Loucy (cell line): ENCODE measurements around the gene UBE2G1.

Experiments
- H2AFZ ChIP-seq: fragments of 200-600 bp; sonication (generic); 2 replicates; pipeline ENCODE4 v1.6.0; 2016; ENCODE audit warnings: antibody characterized with exemption, mild to moderate bottlenecking, low read length, moderate library complexity
- H3F3A ChIP-seq: fragments of 200-600 bp; 2 replicates; pipeline ENCODE4 v1.6.0; 2016; ENCODE audit warnings: antibody characterized with exemption, low read depth, mild to moderate bottlenecking
- H3K27me3 ChIP-seq: fragments of 200-600 bp; sonication (generic); 2 replicates; pipeline ENCODE4 v1.6.1; 2014; ENCODE audit warnings: low read length, mild to moderate bottlenecking; ENCODE audit not compliant: insufficient read depth, poor library complexity, severe bottlenecking
- H3K36me3 ChIP-seq: fragments of 200-600 bp; sonication (generic); 2 replicates; pipeline ENCODE4 v1.6.1; 2016; ENCODE audit warnings: low read length; ENCODE audit not compliant: insufficient read depth
- H3K4me1 ChIP-seq: fragments of 200-600 bp; sonication (generic); 2 replicates; pipeline ENCODE4 v1.5.1; 2014; ENCODE audit warnings: low read length, mild to moderate bottlenecking; ENCODE audit not compliant: insufficient read depth, poor library complexity, severe bottlenecking
- H3K4me2 ChIP-seq: fragments of 200-600 bp; sonication (generic); 2 replicates; pipeline ENCODE4 v1.6.0; 2014; ENCODE audit warnings: antibody characterized with exemption, low read length, low read depth, mild to moderate bottlenecking; ENCODE audit not compliant: poor library complexity, severe bottlenecking
- H3K4me3 ChIP-seq: fragments of 200-600 bp; sonication (generic); 2 replicates; pipeline ENCODE4 v1.5.1; 2014; ENCODE audit warnings: low read length, mild to moderate bottlenecking, mixed read lengths; ENCODE audit not compliant: poor library complexity, severe bottlenecking
- H3K79me2 ChIP-seq: fragments of 200-600 bp; sonication (generic); 2 replicates; pipeline ENCODE4 v1.6.1; 2014; ENCODE audit warnings: low read length; ENCODE audit not compliant: insufficient read depth
- H3K9ac ChIP-seq: fragments of 200-600 bp; sonication (generic); 2 replicates; pipeline ENCODE4 v1.6.0; 2014; ENCODE audit warnings: mild to moderate bottlenecking, low read depth, low read length, moderate library complexity; ENCODE audit not compliant: poor library complexity, severe bottlenecking
- H3K9me2 ChIP-seq: fragments of 200-600 bp; sonication (generic); replicated peaks from 2 replicates; pipeline ENCODE4 v1.6.1; 2016; ENCODE audit warnings: low read depth, low read length, mixed read lengths
- H3K9me3 ChIP-seq: fragments of 200-600 bp; sonication (generic); 2 replicates; pipeline ENCODE4 v1.6.1; 2014; ENCODE audit warnings: mild to moderate bottlenecking, antibody characterized with exemption, low read length, low read depth; ENCODE audit not compliant: insufficient read depth
- H4K20me1 ChIP-seq: fragments of 200-600 bp; sonication (generic); 2 replicates; pipeline ENCODE4 v1.6.0; 2014; ENCODE audit warnings: antibody characterized with exemption, low read length, mild to moderate bottlenecking; ENCODE audit not compliant: insufficient read depth, poor library complexity, severe bottlenecking
- EZH2phosphoT487 ChIP-seq: fragments of 200-600 bp; IDR thresholded peaks from 2 replicates; pipeline ENCODE4 v1.6.1; 2018; ENCODE audit warnings: antibody characterized with exemption, mild to moderate bottlenecking, moderate library complexity, borderline replicate concordance
- TF ChIP-seq, protein P1 (sequence below): fragments of 200-600 bp; sonication (generic); conservative IDR thresholded peaks from 2 replicates; pipeline ENCODE4 v1.5.1; 2014; ENCODE audit warnings: mild to moderate bottlenecking, antibody characterized with exemption, low read length

UBE2G1 gene

GRCh38 chr17:4295686-4296085, 70.8 kb downstream of the UBE2G1 start:
- Histone ChIP-seq H3K9me2 (no peaks in the 10 kb centered on the region), H3K4me1 (no peaks in the 10 kb centered on the region), H3K27me3 (no peaks in the 10 kb centered on the region), H3K4me2 (no peak overlapping the region), H3F3A (no peaks in the 10 kb centered on the region), H3K9ac (no peak overlapping the region), H3K36me3 (peaks cover 75% of the 10 kb centered on the region; the same call in 1 of the 2 replicates), H3K79me2 (peaks cover 58% of the 10 kb centered on the region), H2AFZ (no peak overlapping the region), H3K4me3 (no peak overlapping the region), H3K9me3 (no peaks in the 10 kb centered on the region), H4K20me1 (peaks cover 18% of the 10 kb centered on the region)
- TF ChIP-seq, protein P1, sequence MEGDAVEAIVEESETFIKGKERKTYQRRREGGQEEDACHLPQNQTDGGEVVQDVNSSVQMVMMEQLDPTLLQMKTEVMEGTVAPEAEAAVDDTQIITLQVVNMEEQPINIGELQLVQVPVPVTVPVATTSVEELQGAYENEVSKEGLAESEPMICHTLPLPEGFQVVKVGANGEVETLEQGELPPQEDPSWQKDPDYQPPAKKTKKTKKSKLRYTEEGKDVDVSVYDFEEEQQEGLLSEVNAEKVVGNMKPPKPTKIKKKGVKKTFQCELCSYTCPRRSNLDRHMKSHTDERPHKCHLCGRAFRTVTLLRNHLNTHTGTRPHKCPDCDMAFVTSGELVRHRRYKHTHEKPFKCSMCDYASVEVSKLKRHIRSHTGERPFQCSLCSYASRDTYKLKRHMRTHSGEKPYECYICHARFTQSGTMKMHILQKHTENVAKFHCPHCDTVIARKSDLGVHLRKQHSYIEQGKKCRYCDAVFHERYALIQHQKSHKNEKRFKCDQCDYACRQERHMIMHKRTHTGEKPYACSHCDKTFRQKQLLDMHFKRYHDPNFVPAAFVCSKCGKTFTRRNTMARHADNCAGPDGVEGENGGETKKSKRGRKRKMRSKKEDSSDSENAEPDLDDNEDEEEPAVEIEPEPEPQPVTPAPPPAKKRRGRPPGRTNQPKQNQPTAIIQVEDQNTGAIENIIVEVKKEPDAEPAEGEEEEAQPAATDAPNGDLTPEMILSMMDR = no peak
- no peak for TF ChIP-seq EZH2phosphoT487

DNA sequence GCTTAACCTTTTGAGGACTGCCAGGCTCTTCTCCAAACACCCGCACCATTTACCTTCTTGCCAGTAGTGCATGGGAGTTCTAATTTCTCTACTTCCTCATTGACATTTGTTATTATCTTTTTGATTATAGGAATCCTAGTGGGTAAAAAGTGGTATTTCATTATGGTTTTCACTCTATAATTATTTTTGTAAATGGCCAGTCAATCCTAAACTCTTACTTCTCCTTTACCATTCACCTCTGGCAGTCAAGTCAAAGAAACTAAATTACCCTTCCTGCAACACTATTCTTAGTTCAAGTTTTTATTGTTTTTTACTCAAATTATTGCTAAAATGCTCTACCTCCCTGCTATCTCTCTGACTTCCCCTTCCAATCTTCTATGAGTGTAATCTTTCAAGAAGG, 72.9 kb downstream of the UBE2G1 start:
- H3F3A ChIP-seq = no peaks in the 10 kb centered on the region

GRCh38 chr17:4287710-4288109, 78.8 kb downstream of the UBE2G1 start:
- no peak overlapping the region for H3K4me3 ChIP-seq
- no peaks in the 10 kb centered on the region for H3K27me3 ChIP-seq
- no peaks in the 10 kb centered on the region for H3K9me3 ChIP-seq
- H3K4me2 ChIP-seq = no peak overlapping the region
- no peaks in the 10 kb centered on the region for H3K4me1 ChIP-seq
- no peak overlapping the region for H2AFZ ChIP-seq
- no peaks in the 10 kb centered on the region for H3K9me2 ChIP-seq
- peaks cover 3% of the 10 kb centered on the region; the same call in 1 of the 2 replicates for H3K79me2 ChIP-seq
- no peaks in the 10 kb centered on the region for H3F3A ChIP-seq
- no peaks in the 10 kb centered on the region for H4K20me1 ChIP-seq
- no peak for TF ChIP-seq EZH2phosphoT487
- TF ChIP-seq, protein P1 = no peak
- H3K36me3 ChIP-seq = peaks cover 64% of the 10 kb centered on the region; the same call in 1 of the 2 replicates
- H3K9ac ChIP-seq = no peak overlapping the region

More for the DNA sequence above, 72.9 kb downstream of the UBE2G1 start:
- Histone ChIP-seq H3K9me2 (no peaks in the 10 kb centered on the region), H3K27me3 (no peaks in the 10 kb centered on the region), H3K4me2 (no peak overlapping the region), H3K9me3 (no peaks in the 10 kb centered on the region), H3K79me2 (peaks cover 43% of the 10 kb centered on the region; the same call in 1 of the 2 replicates), H3K9ac (no peak overlapping the region), H3K4me1 (no peaks in the 10 kb centered on the region), H3K36me3 (peaks cover 86% of the 10 kb centered on the region; the same call in 1 of the 2 replicates), H4K20me1 (peaks cover 8% of the 10 kb centered on the region), H3K4me3 (no peak overlapping the region), H2AFZ (no peak overlapping the region)
- no peak for TF ChIP-seq EZH2phosphoT487
- TF ChIP-seq, protein P1 = no peak
